Measurements from ENCODE around the gene TMEM114.

TMEM114 gene

DNA sequence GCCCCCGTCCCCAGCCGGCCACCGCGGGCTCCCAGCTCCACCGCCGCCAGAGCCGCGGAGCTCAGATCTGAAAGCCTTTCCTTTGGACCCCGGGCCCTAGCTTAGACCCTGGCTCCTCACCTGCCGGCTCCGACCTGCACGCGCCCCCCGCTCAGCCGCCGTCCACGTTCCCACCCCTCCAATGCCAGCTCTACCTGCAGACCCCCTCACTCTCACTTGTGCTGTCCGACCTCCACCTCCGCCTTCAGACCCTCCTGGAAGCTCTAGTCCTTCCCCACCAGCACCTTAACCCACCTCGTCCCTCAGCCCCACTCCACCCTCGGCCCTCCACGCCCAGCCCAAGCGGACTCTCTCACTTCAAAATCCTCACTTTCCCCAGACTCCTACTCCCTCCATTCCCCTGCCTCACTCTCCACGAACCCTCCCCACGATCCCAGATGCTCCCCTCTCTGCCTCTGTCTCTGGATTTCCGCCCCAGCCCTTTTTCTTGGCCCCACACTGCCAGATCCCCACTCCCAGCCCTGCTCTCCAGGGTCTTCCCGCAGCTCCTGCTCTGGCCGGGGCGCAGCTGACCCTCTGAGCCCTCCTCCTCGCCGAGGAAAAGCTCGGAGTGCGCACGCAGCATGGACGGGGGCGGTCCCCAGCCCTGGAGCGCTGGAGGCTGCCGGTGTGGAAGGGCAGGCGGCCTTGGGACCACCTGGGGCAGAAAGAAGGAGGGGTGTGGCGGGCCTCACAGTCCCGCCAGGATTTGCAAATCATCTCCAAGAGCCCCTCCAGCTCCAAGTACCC is at the start of gene TMEM114:
TSS of gene TMEM114 (minus strand) at position 612 of the 789 bp plus-strand sequence. CDS start 673 bp downstream, outside the sequence.
- no peak for DNase-seq

DNA sequence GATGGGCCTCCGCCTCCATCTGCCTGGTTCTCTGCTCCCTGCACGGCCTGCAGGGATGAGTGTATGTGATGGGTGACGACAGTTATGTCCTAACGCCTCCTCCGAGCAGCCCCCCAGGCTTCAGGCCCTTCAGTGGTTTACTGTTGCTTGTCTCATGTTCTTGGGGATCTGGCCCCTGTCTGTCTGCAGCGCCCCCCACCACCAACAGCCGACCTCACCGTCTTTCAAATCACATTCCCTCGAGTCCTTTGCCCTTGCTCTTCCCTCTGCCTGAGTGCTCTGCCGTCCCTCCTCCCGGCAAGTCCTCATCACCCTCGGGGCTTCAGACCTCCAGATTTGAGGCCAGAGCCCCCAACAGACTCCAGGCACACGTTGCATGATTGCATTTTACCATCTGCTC is 49.4 kb upstream of the TMEM114 start:
- no peak for DNase-seq

DNA sequence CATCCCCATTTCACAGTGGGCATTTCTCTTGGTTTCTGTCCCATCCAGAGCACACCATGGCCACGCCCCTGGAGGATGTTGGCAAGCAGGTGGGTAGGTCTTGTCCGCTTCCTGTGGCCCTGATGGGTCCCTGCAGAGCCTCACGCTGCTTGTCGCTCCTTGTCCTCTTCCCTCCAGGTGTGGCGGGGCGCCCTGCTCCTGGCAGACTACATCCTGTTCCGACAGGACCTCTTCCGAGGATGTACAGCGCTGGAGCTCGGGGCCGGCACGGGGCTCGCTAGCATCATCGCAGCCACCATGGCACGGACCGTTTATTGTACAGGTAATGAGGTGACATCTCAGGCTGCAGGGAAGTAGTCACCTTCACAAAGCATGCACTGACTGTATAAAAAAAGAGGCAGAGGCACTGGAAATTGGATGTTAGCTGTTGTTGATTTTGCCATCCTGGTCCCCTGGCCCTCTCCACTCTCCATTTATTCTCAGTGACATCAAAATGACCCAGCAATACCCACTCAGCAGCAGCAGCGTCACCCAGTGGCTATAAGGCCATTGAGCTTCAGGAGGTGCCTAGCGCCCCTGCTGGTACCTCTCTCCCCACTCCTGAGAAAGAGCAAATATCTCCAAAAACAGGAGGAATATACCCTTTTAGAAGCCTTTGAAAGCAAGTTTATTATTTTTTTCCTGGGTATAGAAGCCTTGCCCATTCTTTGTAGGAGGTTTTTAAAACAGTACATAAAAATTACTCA is 44.9 kb upstream of the TMEM114 start:
- DNase-seq = no peak

DNA sequence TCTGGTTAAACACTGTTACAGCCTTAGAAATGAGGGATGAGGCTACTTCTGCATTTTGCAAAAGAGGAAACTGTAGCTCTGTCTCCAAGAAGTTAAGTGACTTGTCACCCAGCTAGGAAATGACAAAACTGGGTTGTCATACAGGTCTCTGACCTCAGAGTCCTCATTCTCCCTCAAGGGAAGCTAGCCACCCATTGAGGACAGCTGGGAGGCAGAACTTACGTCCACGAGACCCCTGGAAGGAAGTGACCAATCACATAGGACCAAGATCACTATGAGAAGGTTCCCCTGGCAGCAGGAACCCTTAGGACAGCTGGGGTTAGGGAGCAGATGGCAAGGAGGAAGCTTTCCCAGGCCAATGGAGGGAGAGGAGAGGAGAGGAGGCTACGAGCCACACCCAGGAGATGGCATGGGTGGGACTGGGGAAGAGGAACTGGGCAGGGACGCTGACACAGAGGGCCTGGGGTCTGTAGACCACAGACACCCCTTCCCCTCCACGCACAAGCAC is 42.4 kb upstream of the TMEM114 start:
- no peak for DNase-seq

DNA sequence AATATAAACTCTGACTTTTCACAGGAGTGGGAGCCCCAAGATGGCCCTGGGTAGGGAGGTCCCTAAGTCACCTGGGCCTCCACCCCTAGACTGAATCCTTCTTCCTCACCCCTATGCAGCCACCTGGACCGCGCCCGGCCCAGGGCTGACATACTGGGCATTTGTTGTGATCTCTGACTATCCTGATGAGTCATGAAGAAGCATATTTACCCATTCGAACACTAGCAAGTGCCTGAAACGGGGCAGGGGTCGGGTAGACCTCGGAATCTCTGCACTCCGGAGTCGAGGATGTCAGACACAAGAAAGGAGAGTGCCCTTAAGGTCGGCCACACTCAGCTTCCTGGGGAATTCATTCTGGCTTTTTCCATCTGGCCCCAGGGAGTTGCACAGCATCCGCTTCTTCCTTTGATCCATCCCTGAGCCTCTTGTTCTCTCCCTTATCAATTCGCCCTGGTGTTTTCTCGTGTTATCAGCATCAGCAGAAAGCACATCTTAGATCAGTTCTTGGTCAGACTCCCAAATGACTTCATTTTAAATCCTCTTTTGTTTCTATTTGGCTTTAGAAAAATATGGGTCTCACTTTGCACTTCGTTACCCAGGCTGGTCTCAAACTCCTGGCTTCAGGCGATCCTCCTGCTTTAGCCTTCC is 41.6 kb upstream of the TMEM114 start:
- no peak for DNase-seq

DNA sequence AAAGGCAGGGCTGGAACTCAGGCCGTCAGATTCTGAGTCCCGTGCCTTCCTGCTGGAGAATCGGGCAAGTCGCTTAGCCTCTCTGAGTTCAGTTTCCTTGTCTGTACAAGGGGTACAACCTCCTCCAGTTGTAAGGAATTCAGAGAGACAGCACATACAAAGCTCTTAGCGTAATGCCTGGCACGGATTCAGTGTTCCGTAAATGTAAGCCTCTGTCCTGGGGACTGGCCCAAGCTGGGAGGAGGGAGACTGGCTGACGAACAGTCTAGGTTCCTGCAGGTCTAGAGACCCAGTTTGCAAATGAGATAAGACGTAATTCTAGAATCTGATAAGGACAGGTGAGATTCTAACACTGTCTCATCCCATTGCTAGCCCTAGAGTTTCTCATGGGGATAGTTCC is 41.1 kb upstream of the TMEM114 start:
- no peak for DNase-seq

DNA sequence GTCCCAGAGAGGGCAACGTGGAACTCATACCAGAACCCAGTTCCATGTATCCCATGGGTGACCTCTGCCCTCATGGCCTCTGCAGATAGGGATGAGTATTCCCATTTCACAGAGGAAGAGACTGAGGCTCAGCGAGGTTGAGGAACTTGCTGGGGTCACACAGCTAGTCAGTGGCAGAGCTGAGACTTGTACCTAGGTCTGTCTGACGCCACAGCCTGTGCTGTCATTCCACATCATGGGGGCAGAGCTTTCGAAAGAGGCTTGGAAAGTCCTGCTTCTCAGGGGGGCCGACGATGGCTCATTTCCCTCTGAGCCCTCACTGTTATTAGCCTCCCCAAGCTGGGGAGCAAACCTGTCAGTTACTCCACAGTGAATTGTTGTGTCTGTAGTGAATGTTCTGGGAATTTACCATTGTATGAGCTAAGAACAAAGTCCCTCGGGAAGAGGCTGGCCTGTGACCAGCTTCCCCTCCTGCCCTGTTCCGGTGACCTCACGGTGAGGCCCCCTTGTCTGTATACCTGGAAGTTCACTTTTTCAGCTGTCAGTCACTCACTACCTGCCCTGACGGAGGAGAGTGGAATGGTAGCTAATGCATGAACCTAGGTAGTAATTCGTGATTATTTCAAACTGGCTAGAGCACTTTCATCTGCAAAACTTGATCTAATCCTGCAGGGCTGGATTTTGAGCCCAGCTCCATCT is 40.1 kb upstream of the TMEM114 start:
- no peak for DNase-seq

DNA sequence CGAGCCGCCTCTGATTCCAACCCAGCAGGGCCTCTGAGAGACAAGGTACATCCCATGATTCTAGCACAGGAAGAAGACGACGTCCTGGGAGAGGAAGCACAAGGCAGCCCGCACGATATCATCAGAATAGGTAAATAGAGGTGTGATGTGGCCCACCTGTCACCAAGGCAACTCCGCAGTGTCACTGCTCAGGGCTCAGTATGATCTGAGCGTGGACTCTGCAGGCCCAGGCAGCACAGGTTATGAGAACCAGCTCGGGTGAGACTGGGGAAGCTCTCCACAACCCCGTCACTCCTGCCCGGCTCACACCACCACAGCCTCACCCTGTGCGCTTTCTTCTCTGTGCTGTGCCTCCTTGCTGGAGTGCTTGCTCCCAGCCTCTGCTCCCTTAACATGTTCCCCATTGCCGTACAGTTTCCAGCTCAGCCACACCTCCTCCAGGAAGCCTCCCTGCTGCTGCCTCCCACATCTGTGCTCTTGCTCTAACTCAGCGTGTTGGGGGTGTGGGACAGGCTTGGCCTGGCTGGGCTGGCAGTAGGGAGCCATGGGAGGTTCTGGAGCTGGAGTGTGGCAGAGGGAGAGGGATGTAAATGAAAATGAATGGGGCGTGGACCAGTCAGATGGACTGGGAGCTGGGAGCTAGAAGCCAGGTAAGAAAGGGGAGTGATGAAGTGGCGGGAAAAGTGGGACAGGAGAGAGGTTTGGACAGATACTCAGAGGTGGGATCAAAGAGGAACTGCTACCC is 38.8 kb upstream of the TMEM114 start:
- no peak for DNase-seq

DNA sequence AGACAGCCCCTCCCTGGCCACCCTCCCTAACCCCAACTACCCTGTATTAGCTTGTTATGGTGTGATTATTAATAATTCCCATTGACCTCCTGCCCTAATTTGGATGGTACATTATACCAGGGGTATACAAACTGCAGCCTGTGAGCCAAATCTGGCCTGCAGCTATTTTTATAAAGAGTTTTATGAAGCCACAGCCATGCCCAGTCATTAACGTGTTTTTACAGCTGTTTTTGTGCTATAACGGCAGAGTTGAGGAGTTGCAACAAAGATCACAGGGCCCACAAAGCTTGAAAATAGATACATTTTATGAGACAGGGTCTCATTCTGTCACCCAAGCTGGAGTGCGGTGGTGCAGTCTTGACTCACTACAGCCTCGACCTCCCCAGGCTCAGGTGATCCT is 37.1 kb upstream of the TMEM114 start:
- no peak for DNase-seq

DNA sequence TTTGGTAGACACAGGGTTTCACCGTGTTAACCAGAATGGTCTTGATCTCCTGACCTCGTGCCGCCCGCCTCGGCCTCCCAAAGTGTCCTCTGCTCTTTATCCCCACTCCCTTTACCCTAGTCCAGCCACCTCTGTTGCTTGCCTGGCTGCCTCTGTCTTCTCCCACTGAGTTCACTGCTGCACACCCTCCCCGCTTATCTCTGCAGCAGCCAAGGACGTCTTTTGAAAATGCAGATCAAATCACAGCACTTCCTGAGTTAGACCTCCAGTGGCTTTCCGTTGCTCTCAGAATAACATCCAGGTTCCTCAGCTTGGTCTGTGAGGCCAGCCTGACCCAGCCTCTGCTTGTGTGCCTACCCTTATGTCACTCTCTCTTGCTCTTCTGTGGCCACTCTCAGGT is 36.6 kb upstream of the TMEM114 start:
- no peak for DNase-seq

DNA sequence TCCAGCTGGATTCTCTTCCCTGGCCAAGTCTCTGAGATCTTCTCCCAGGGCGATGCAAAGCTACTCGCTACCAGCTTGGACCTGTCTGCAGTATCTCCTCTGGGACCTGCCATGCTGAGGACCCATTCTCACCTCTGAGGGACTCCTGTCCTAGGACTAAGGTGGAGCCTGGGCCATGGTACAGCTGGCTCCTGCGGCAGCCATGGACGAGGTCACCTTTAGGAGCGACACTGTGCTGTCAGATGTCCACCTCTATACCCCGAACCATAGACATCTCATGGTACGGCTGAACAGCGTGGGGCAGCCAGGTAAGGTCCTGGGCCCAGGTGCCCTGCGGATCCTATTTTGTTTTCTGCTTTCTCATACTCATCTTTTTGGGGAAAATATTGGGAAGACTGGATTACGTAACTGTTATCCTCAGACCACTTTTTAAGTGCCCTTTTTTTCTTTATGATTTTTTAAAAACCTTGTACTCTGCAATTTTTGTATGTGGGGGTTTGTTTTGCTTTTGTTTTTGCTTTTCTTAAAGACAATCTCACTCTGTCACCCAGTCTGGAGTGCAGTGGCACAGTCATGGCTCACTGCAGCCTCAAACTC is 35.3 kb upstream of the TMEM114 start:
- no peak for DNase-seq

DNA sequence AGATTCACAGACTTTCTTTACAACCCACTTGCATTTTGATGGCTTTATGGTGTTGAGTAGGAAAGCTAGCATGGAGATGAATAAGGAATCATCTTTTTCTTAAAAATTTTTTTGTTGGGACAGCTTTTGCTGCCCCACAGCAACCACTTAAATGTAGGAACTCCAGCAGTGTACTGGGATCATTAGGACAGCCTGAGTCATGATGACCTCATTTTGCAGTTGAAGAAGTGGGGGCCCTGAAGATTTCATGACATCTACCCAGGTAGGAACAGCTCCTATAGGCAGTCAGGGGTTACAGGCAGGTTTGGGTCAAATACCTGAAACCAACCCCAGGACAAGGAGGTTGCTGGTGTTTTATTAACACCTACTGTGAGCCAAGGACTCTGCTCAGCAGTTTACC is 33.3 kb upstream of the TMEM114 start:
- DNase-seq = no peak

DNA sequence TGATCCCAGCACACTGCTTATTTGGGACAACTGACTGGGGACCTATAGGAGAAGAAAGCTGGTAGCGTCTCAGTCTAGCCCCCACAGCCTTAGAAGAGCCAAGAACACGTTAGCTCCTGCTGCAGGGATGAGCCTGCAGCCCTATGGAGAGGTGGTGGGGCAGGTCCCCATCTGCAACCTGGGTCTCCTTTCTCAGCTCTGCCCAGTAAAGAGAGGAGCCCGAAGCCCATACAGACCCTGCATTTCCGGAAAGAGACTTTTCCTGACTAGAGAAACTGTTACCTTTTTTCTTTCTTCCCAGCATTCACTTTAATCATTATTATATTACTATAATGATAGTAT is 32.0 kb upstream of the TMEM114 start:
- no peak for DNase-seq

DNA sequence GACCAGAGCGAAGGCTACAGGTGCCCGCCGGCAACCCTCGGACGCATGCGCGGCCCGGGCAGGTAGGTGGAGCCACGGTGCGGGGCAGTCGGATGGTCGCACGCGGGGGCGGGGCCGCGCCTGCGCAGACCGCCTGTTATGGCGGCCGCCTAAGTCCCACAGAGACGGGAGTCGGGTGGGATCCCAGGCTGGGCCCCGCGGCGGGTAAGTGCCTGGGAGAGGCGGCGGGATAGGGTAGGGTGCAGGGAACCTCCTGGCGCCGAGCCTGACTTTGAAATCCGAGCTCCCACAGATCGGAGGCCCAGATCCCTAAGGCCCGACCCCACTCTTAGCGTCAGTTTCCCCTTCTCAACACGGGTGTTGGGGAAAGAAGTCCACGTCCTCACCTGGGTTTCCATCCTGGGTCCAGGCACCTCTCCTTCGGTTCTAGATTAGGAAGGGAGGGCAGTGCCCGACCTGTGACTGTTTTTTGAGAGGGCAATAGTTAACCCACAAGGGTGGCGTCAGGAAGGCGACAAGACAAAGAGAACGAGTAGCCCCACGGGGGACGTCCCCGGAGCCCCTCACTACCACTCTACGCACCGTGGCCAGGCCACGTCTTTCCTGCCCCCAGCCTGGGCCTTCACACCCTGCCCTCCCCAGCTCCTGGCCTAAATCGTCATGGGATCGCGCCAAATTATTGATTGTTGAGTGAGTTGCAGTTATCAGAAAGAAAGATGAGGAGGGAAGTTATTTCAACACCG is 31.4 kb upstream of the TMEM114 start, which contains the start of gene METTL22:
TSS of gene METTL22 (plus strand) at position 127 of the 743 bp plus-strand sequence. CDS start 3,968 bp downstream, outside the sequence.
- DNase-seq = peak; percentile 93

DNA sequence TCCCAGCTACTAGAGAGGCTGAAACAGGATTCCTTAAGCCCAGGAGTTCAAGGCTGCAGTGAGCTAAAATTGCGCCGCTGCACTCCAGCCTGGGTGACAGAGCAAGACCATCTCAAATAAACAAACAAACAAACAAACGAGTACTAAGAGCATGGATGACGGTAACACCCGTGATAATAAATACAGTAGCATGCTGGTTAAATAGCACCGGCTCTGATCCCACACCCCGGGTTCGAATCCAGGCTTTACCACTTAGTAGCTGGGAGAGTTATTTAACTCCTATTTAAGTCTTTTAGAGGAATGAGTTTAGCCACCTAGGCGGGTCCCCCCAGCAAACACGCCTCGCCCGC is 30.9 kb upstream of the TMEM114 start:
- no peak for DNase-seq

DNA sequence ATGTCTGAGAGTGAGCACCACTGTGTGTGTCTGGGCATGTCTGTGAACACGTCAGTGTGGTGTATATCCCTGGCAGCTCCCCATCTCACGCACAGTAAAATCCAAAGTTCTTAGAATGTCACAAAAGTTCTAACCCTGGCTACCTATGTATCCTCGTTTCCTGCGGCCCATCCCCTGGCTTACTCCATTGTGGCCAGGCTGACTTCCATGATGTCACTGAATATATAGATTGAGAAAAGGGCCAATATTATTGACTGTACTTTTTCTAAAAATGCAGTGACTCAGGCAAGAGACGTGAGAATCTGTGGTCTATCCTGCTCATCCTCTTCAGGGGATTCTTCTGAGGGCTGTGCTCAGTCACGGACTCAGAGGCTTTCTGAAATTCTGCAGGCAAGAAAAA is 30.2 kb upstream of the TMEM114 start:
- DNase-seq = no peak

DNA sequence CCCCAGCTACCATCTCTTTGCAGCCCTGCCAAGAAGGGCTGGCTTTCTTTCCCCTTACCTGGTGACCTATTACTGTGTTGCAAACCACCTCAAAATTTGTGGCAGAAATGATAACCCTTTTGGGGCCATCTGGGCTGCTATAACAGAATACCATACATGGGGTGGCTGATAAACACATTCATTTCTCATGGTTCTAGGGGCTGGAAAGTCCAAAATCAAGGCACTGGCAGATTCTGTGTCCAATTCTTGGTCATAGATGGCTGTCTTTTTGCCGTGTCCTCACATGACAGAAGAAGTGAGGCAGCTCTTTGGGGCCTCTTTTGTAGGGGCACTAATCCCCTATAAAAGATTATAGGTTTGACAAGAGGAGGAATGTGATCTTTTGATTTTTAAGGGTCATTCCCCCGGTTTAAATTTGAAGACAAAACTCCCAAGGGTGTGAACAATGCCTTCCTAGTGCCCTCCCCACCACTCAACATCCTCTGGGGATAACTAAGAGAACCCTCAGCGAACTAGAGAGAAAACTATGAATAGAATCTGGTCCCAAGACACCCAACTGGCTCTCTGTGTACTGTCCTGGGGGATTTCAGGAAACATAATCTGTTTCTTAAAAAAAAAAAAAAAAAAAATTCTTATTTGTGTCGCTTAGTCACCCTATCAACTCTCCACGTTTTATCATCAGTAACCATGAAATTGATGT is 29.5 kb upstream of the TMEM114 start:
- DNase-seq = no peak

DNA sequence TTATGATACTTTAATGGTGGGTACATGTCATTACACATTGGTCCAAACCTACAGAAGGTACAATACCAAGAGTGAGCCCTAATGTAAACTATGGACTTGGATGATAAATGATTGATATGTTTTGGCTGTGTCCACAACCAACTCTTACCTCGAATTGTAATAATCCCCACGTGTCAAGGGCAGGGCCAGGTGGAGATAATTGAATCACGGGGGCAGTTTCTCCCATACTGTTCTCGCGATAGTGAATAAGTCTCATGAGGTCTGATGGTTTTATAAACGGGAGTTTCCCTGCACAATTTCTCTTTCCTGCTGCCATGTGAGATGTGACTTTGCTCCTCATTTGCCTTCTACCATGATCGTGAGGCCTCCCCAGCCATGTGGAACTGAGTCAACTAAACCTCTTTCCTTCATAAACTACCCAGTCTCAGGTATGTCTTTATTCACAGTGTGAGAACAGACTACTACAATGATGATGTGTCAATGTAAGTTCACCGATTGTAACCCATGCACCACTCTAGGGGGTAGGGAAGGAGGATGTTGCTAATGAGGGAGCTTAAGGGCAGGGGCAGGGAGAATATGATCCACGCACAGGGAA is 24.2 kb upstream of the TMEM114 start:
- no peak for DNase-seq

DNA sequence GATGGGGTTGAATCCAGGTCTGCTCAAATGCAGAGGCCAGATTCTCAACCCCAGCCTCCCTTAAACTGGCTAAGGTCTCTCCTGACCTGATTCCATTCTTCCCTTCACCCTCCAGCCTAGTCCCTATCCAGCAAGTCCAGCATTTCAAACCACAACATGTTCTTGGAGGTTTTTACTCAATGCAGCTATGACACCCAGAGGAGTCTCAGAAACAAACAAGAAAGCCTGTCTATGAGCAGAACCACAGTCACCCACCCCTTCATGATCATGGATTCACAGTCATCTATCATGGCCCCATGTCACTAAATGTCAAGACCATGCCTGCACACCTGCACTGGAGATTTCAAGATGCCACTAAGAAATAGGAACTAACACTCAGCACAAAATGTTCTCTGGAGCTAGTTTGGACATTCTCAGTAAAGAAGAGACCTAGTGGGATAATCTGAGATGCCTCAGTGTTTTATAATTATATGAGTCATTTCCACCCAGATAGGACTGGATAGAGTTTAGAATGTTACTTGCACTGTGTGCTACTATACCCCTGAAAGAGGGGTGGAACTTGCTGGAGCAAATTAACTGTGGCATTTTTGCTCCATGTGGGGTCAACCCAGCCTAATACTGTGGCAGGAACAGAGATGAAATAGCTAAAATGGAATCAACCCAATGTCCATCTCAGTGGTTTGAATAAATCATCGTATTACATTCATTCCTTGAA is 21.7 kb upstream of the TMEM114 start:
- no peak for DNase-seq
